Endothelial cell of umbilical vein (primary cell): ENCODE measurements around the gene LRRC8E. TPM values are rescaled to one million over a fixed set of nuclear protein-coding genes. Genes with fewer than 3 reads are reported as not detected.

Source experiments
- BruUV-seq: library from RNA; stranded (reverse); fragments of 400-500 nt; replicated peaks from 2 replicates; lab custom pipeline; 2021; lab: Mats Ljungman, UMichigan
- CTCF ChIA-PET: fragments of 300-600, 350-600 bp; sonication (Branson Sonifier 250); formaldehyde crosslinking; loops from one replicate; lab custom pipeline; 2021; ENCODE audit warnings: antibody characterized with exemption, inconsistent platforms; lab: Charles Lee
- POLR2A ChIA-PET: fragments of 300-600, 350-600 bp; sonication (Branson Sonifier 250); formaldehyde crosslinking; loops from one replicate; lab custom pipeline; 2021; ENCODE audit warnings: antibody characterized with exemption, inconsistent platforms; lab: Charles Lee
- DNase-seq: peaks from one replicate; pipeline ENCODE4 v3.0.0-alpha.2; 2011; ENCODE audit warnings: low read depth, low spot score
- FAIRE-seq: peaks from 2 replicates; lab custom pipeline; 2011; peaks lifted over from hg19 to GRCh38; lab: Jason Lieb, UNC
- H2AFZ ChIP-seq: 2 replicates; pipeline ENCODE4 v1.6.0; 2012; ENCODE audit warnings: low read depth, low read length, control low read depth, inconsistent platforms
- H3K27ac ChIP-seq: 2 replicates; pipeline ENCODE4 v1.5.1; 2011; ENCODE audit warnings: low read depth, mild to moderate bottlenecking, control low read depth, low read length, moderate library complexity; ENCODE audit not compliant: insufficient read depth
- H3K27me3 ChIP-seq, 2 experiments: 2 replicates each; pipeline versions ENCODE4 v1.6.0 to v1.6.1; 2011; ENCODE audit warnings: low read length in 2 of 2, mixed read lengths in 1 of 2; ENCODE audit not compliant: control insufficient read depth in 2 of 2, insufficient read depth in 2 of 2
- H3K36me3 ChIP-seq, 2 experiments: 2 replicates in 1 of 2; 3 replicates in 1 of 2; pipeline ENCODE4 v1.5.1; 2011; ENCODE audit warnings: low read length in 2 of 2, mild to moderate bottlenecking in 1 of 2, moderate library complexity in 1 of 2; ENCODE audit not compliant: control insufficient read depth in 2 of 2, insufficient read depth in 2 of 2; ENCODE audit errors: extremely low read depth in 1 of 2
- H3K4me1 ChIP-seq: 3 replicates; pipeline ENCODE4 v1.5.1; 2011; ENCODE audit warnings: mild to moderate bottlenecking, low read length; ENCODE audit not compliant: control insufficient read depth, insufficient read depth; ENCODE audit errors: extremely low read depth
- H3K4me2 ChIP-seq: 2 replicates; pipeline ENCODE4 v1.6.1; 2011; ENCODE audit warnings: low read length, control low read depth, mixed read lengths; ENCODE audit not compliant: insufficient read depth
- H3K4me3 ChIP-seq, 3 experiments: fragments of 200-600 bp in 1 of 3; sonication (generic), shearing (Covaris generic) in 1 of 3; replicated peaks in 1 of 3; 2 replicates each; pipeline ENCODE4 v1.5.1; 2011 to 2016; ENCODE audit warnings: control low read depth in 3 of 3, low read length in 3 of 3, mild to moderate bottlenecking in 2 of 3, inconsistent platforms in 1 of 3, low read depth in 1 of 3, moderate library complexity in 1 of 3; ENCODE audit not compliant: insufficient read depth in 1 of 3
- H3K79me2 ChIP-seq: 2 replicates; pipeline ENCODE4 v1.6.0; 2012; ENCODE audit warnings: low read length, inconsistent platforms; ENCODE audit not compliant: control insufficient read depth, insufficient read depth
- H3K9ac ChIP-seq: replicated peaks from 2 replicates; pipeline ENCODE3; 2011; ENCODE audit warnings: low read length, control low read depth; ENCODE audit not compliant: insufficient read depth; ENCODE audit errors: extremely low read depth
- H3K9me1 ChIP-seq: replicated peaks from 3 replicates; pipeline ENCODE4 v1.6.0; 2011; ENCODE audit warnings: mild to moderate bottlenecking, low read length; ENCODE audit not compliant: control insufficient read depth, insufficient read depth; ENCODE audit errors: extremely low read depth
- H3K9me3 ChIP-seq: replicated peaks from 2 replicates; pipeline ENCODE4 v1.5.1; 2012; ENCODE audit warnings: low read length, inconsistent platforms; ENCODE audit not compliant: control insufficient read depth, insufficient read depth
- H4K20me1 ChIP-seq: replicated peaks from 2 replicates; pipeline ENCODE3; 2011; ENCODE audit warnings: mild to moderate bottlenecking, low read length; ENCODE audit not compliant: control insufficient read depth, insufficient read depth; ENCODE audit errors: extremely low read depth
- CTCF ChIP-seq, 2 donors: IDR thresholded peaks; 1 replicate in 1 of 2; 2 replicates in 1 of 2; pipeline ENCODE4 v1.5.1; 2011; ENCODE audit warnings: low read length in 2 of 2, mild to moderate bottlenecking in 2 of 2, moderate library complexity in 2 of 2, control low read depth in 1 of 2, inconsistent platforms in 1 of 2, low read depth in 1 of 2; ENCODE audit not compliant: insufficient read depth in 1 of 2; ENCODE audit errors: extremely low read depth in 1 of 2
- EZH2 ChIP-seq: IDR thresholded peaks from 2 replicates; pipeline ENCODE4 v1.6.1; 2012; ENCODE audit warnings: borderline replicate concordance, low read depth, mild to moderate bottlenecking, moderate library complexity, low read length, inconsistent platforms; ENCODE audit not compliant: severe bottlenecking
- FOS ChIP-seq: IDR thresholded peaks from 2 replicates; pipeline ENCODE4 v1.6.1; 2011; ENCODE audit warnings: mild to moderate bottlenecking, low read length, moderate library complexity, borderline replicate concordance; ENCODE audit not compliant: insufficient read depth
- GATA2 ChIP-seq: IDR thresholded peaks from 2 replicates; pipeline ENCODE4 v1.7.0; 2011; ENCODE audit warnings: low read depth, mild to moderate bottlenecking, moderate library complexity, mixed read lengths, low read length; ENCODE audit not compliant: insufficient read length, insufficient read depth
- JUN ChIP-seq: IDR thresholded peaks from 2 replicates; pipeline ENCODE4 v1.6.1; 2011; ENCODE audit warnings: borderline replicate concordance, low read depth; ENCODE audit not compliant: insufficient read length, insufficient read depth
- MAX ChIP-seq: IDR thresholded peaks from 2 replicates; pipeline ENCODE4 v1.6.1; 2011; ENCODE audit not compliant: insufficient read depth, insufficient read length
- MYC ChIP-seq: IDR thresholded peaks from one replicate; pipeline ENCODE4 v1.6.1; 2011; ENCODE audit warnings: mild to moderate bottlenecking, low read depth, low read length
- POLR2A ChIP-seq: IDR thresholded peaks from 2 replicates; pipeline ENCODE4 v1.6.1; 2012; ENCODE audit warnings: low read depth, mild to moderate bottlenecking, control low read depth, low read length
- POLR2AphosphoS5 ChIP-seq: IDR thresholded peaks from 2 replicates; pipeline ENCODE4 v1.6.1; 2012; ENCODE audit warnings: low read depth, mild to moderate bottlenecking, control low read depth, low read length, moderate library complexity; ENCODE audit not compliant: insufficient read depth
- dilution Hi-C: fragments of 300-500 bp; cut with MboI; formaldehyde crosslinking; loops from one replicate; pipeline ENCODE4 v1.15.0; 2019; ENCODE audit warnings: low sequenced_read_pairs; ENCODE audit not compliant: extremely low pct_ligation_motif_present
- intact Hi-C: fragments of 100-400 bp; cut with micrococcal nuclease; formaldehyde crosslinking; loops from one replicate; pipeline ENCODE4 v1.10.0; 2022
- polyA plus RNA-seq, 4 experiments: library from polyadenylated mRNA; depleted of rRNA in 3 of 4; stranded (reverse) in 3 of 4; unstranded in 1 of 4; fragments of >200 nt; gene quantifications; 2 replicates each; pipeline versions ENCODE4 v1.2.1 to v1.2.3, GENCODE V29; 2011 to 2012; ENCODE audit warnings: missing spikeins in 1 of 4
- total RNA-seq: library from RNA; stranded (reverse); gene quantifications from 2 replicates; pipeline ENCODE4 v1.2.3, GENCODE V29; 2021

LRRC8E gene
- total and polyA plus RNA-seq, 2 donors (not counting 3 experiments of a cell fraction or from before 2014, with no cell fraction given) = 1.1 to 1.6 TPM

- H3K9ac ChIP-seq = no peak overlapping the region
- BruUV-seq = no TSS peak
These were observed 19.2 kb downstream of the LRRC8E start for GRCh38 chr19:7907544-7907943.

More at GRCh38 chr19:7907544-7907943, 19.2 kb downstream of the LRRC8E start:
- POLR2A ChIA-PET = no interaction called here
- TF ChIP-seq GATA2 (no peak), POLR2AphosphoS5 (no peak), FOS (no peak), POLR2A (no peak), CTCF (IDR thresholded peaks at IDR 0.05; ENCODE audit: extremely low read depth in 1 of 2, insufficient read depth in 1 of 2, low read depth in 1 of 2, low read length in 2 of 2) (no peak), EZH2 (no peak), MAX (no peak), MYC (no peak), JUN (no peak)
- Histone ChIP-seq H3K4me2 (no peak overlapping the region), H3K4me1 (peaks cover 15% of the 10 kb centered on the region), H3K4me3 (no peak overlapping the region), H4K20me1 (no peaks in the 10 kb centered on the region), H3K27ac (no peak overlapping the region), H2AFZ (no peak overlapping the region), H3K79me2 (peaks cover 28% of the 10 kb centered on the region), H3K9me1 (no peaks in the 10 kb centered on the region), H3K9me3 (no peaks in the 10 kb centered on the region), H3K36me3 (peaks cover 0 to 23% of the 10 kb centered on the region in 2 experiments), H3K27me3 (no peaks in the 10 kb centered on the region)
- no peak for FAIRE-seq
- dilution Hi-C loops (no loop called here), intact Hi-C loops (no loop called here)
- CTCF ChIA-PET = interaction anchor here (1.0 kb wide), 1 partner anchor 10 kb away, joined by 4 read pairs; no protein-coding TSS in a partner anchor
- no peak for DNase-seq
